Astrocyte of the cerebellum (primary cell): ENCODE data around the gene ARHGAP15.

Source experiments
- DNase-seq: peaks from one replicate; pipeline ENCODE4 v3.0.0-alpha.2; 2011; ENCODE audit warnings: low read depth
- H3K4me3 ChIP-seq: 2 replicates; pipeline ENCODE4 v1.5.1; 2011; ENCODE audit warnings: mild to moderate bottlenecking, low read depth, low read length, moderate library complexity
- CTCF ChIP-seq: IDR thresholded peaks from 2 replicates; pipeline ENCODE4 v1.5.1; 2012; ENCODE audit warnings: low read length, low read depth, moderate library complexity, mild to moderate bottlenecking; ENCODE audit errors: missing control alignments
- in situ Hi-C: cut with HindIII; loops from 2 replicates; pipeline ENCODE4 v1.10.0; 2017; ENCODE audit warnings: low sequenced_read_pairs

Gene ARHGAP15

GRCh38 chr2:143356736-143357446 lies 227.7 kb downstream of the ARHGAP15 start:
- H3K4me3 ChIP-seq = no peak overlapping the region
- no peak for TF ChIP-seq CTCF
- DNase-seq = no peak
- in situ Hi-C loops = no loop called here

GRCh38 chr2:143357966-143358365 lies 228.7 kb downstream of the ARHGAP15 start:
- no peak overlapping the region for H3K4me3 ChIP-seq
- DNase-seq = no peak
- no peak for TF ChIP-seq CTCF
- in situ Hi-C loops = no loop called here

- TF ChIP-seq CTCF = no peak
- DNase-seq = no peak
- in situ Hi-C loops = no loop called here
- no peak overlapping the region for H3K4me3 ChIP-seq
Observed at GRCh38 chr2:143361346-143361745, 232.1 kb downstream of the ARHGAP15 start.

- no peak overlapping the region for H3K4me3 ChIP-seq
- no peak for DNase-seq
- in situ Hi-C loops = no loop called here
- TF ChIP-seq CTCF = no peak
Observed at GRCh38 chr2:143371616-143372015, 242.4 kb downstream of the ARHGAP15 start.

- DNase-seq = no peak
- in situ Hi-C loops = no loop called here
- no peak for TF ChIP-seq CTCF
- H3K4me3 ChIP-seq = no peak overlapping the region
Observed at GRCh38 chr2:143375384-143375880, 246.2 kb downstream of the ARHGAP15 start.

- H3K4me3 ChIP-seq = no peak overlapping the region
- in situ Hi-C loops = no loop called here
- no peak for DNase-seq
Observed at GRCh38 chr2:143378996-143379395, 249.8 kb downstream of the ARHGAP15 start.

More at GRCh38 chr2:143378996-143379395, 249.8 kb downstream of the ARHGAP15 start:
- no peak for TF ChIP-seq CTCF
